Neural cell (in vitro differentiated cells): ENCODE measurements around the gene NDUFB7. TPM values are rescaled to one million over a fixed set of nuclear protein-coding genes. Genes with fewer than 3 reads are reported as not detected.

ENCODE experiments used
- H2AFZ ChIP-seq: fragments of 200-600, 300-800 bp; sonication (generic), shearing (Covaris generic); 2 replicates; pipeline ENCODE4 v1.6.0; 2014; ENCODE audit warnings: low read depth, mild to moderate bottlenecking, antibody characterized with exemption, low read length, moderate library complexity
- H3F3A ChIP-seq: fragments of 200-600 bp; shearing (Covaris generic); 2 replicates; pipeline ENCODE4 v1.6.1; 2016; ENCODE audit warnings: mild to moderate bottlenecking, moderate library complexity, mixed read lengths, antibody characterized with exemption, low read length; ENCODE audit not compliant: insufficient read depth, poor library complexity, severe bottlenecking
- H3K27ac ChIP-seq: fragments of 200-600, 300-800 bp; sonication (generic), shearing (Covaris generic); 2 replicates; pipeline ENCODE4 v1.5.1; 2014; ENCODE audit warnings: mild to moderate bottlenecking, low read length, moderate library complexity
- H3K27me3 ChIP-seq: fragments of 300-800, 200-600 bp; sonication (generic), shearing (Covaris generic); 2 replicates; pipeline ENCODE4 v1.6.0; 2014; ENCODE audit warnings: mild to moderate bottlenecking, low read depth, low read length, moderate library complexity; ENCODE audit not compliant: insufficient read depth
- H3K36me3 ChIP-seq: fragments of 300-800, 200-600 bp; sonication (generic), shearing (Covaris generic); 2 replicates; pipeline ENCODE4 v1.5.1; 2014; ENCODE audit warnings: mild to moderate bottlenecking, antibody characterized with exemption, low read length, moderate library complexity; ENCODE audit not compliant: insufficient read depth
- H3K4me2 ChIP-seq: fragments of 300-800, 200-600 bp; sonication (generic), shearing (Covaris generic); 2 replicates; pipeline ENCODE4 v1.6.0; 2014; ENCODE audit warnings: mild to moderate bottlenecking, low read length
- H3K4me3 ChIP-seq: fragments of 300-800, 200-600 bp; sonication (generic), shearing (Covaris generic); 2 replicates; pipeline ENCODE4 v1.5.1; 2014; ENCODE audit warnings: mild to moderate bottlenecking, low read length, moderate library complexity
- H3K79me2 ChIP-seq: fragments of 200-600 bp; shearing (Covaris generic); replicated peaks from 2 replicates; pipeline ENCODE4 v1.6.0; 2014; ENCODE audit warnings: mild to moderate bottlenecking, low read length, moderate library complexity; ENCODE audit not compliant: insufficient read depth
- H3K9ac ChIP-seq: fragments of 300-800, 200-600 bp; sonication (generic), shearing (Covaris generic); 2 replicates; pipeline ENCODE4 v1.6.1; 2016; ENCODE audit warnings: mild to moderate bottlenecking, low read length, mixed read lengths
- H3K9me2 ChIP-seq: fragments of 200-600 bp; shearing (Covaris generic); 2 replicates; pipeline ENCODE4 v1.6.1; 2016; ENCODE audit warnings: mild to moderate bottlenecking, low read length, mixed read lengths; ENCODE audit not compliant: insufficient read depth
- H3K9me3 ChIP-seq: fragments of 200-600, 300-800 bp; sonication (generic), shearing (Covaris generic); 2 replicates; pipeline ENCODE4 v1.6.1; 2016; ENCODE audit warnings: mild to moderate bottlenecking, mixed run types, low read length, moderate library complexity, mixed read lengths
- H4K20me1 ChIP-seq: fragments of 200-600 bp; shearing (Covaris generic); 2 replicates; pipeline ENCODE4 v1.6.1; 2016; ENCODE audit warnings: mild to moderate bottlenecking, mixed run types; ENCODE audit not compliant: insufficient read depth
- CTCF ChIP-seq: fragments of 450-650 bp; IDR thresholded peaks from 2 replicates; pipeline ENCODE4 v1.5.1; 2014; ENCODE audit warnings: antibody characterized with exemption, mild to moderate bottlenecking, moderate library complexity; ENCODE audit not compliant: poor library complexity, severe bottlenecking
- EP300 ChIP-seq: fragments of 450-650 bp; conservative IDR thresholded peaks from 2 replicates; pipeline ENCODE4 v1.6.1; 2014; ENCODE audit warnings: antibody characterized with exemption, mild to moderate bottlenecking, moderate library complexity; ENCODE audit not compliant: poor library complexity, severe bottlenecking
- EZH2 ChIP-seq: fragments of 200-600, 300-800 bp; shearing (Covaris generic), sonication (generic); IDR thresholded peaks from 2 replicates; pipeline ENCODE4 v1.6.1; 2014; ENCODE audit warnings: antibody characterized with exemption, low read length, borderline replicate concordance, mild to moderate bottlenecking; ENCODE audit not compliant: insufficient read depth, poor library complexity, severe bottlenecking
- MXI1 ChIP-seq: fragments of 450-650 bp; conservative IDR thresholded peaks from 2 replicates; pipeline ENCODE4 v1.6.1; 2014; ENCODE audit warnings: antibody characterized with exemption, mild to moderate bottlenecking; ENCODE audit not compliant: poor library complexity, severe bottlenecking
- POLR2AphosphoS5 ChIP-seq: IDR thresholded peaks from 2 replicates; pipeline ENCODE4 v1.6.1; 2012
- RAD21 ChIP-seq: fragments of 450-650 bp; conservative IDR thresholded peaks from 2 replicates; pipeline ENCODE4 v1.6.1; 2014; ENCODE audit warnings: antibody characterized with exemption, mild to moderate bottlenecking, moderate library complexity
- REST ChIP-seq: IDR thresholded peaks from 2 replicates; pipeline ENCODE4 v1.6.1; 2012; ENCODE audit warnings: borderline replicate concordance
- SMC3 ChIP-seq: fragments of 450-650 bp; conservative IDR thresholded peaks from 2 replicates; pipeline ENCODE4 v1.6.1; 2014; ENCODE audit warnings: antibody characterized with exemption, mild to moderate bottlenecking, moderate library complexity; ENCODE audit not compliant: poor library complexity
- TAF1 ChIP-seq: IDR thresholded peaks from 2 replicates; pipeline ENCODE4 v1.6.1; 2012; ENCODE audit warnings: low read depth
- polyA plus RNA-seq: library from polyadenylated mRNA; depleted of rRNA; stranded (reverse); fragments of >200 nt; gene quantifications from 2 replicates; pipeline ENCODE4 v1.2.3, GENCODE V29; 2014

The NDUFB7 gene
- polyA plus RNA-seq, 1 donor from 2014 or later, result 615 TPM

GRCh38 chr19:14563989-14564651 is 7.7 kb downstream of the NDUFB7 start:
- Histone ChIP-seq H3K9me3 (no peaks in the 10 kb centered on the region), H3K27me3 (no peaks in the 10 kb centered on the region), H3K27ac (no peak overlapping the region), H3K79me2 (no peaks in the 10 kb centered on the region), H3K9ac (no peak overlapping the region), H3K4me2 (no peak overlapping the region), H2AFZ (no peak overlapping the region), H3K36me3 (no peaks in the 10 kb centered on the region), H3F3A (no peaks in the 10 kb centered on the region), H3K4me3 (no peak overlapping the region), H3K9me2 (no peaks in the 10 kb centered on the region), H4K20me1 (no peaks in the 10 kb centered on the region)
- TF ChIP-seq REST (no peak), MXI1 (no peak), EZH2 (no peak), CTCF (no peak), EP300 (no peak), RAD21 (no peak), POLR2AphosphoS5 (no peak), SMC3 (no peak), TAF1 (no peak)

GRCh38 chr19:14563590-14563926 is 8.3 kb downstream of the NDUFB7 start:
- no peaks in the 10 kb centered on the region for H3F3A ChIP-seq
- H3K27ac ChIP-seq, result no peak overlapping the region
- no peaks in the 10 kb centered on the region for H3K9me3 ChIP-seq
- no peaks in the 10 kb centered on the region for H3K36me3 ChIP-seq
- H4K20me1 ChIP-seq, result no peaks in the 10 kb centered on the region
- H3K79me2 ChIP-seq, result no peaks in the 10 kb centered on the region
- H2AFZ ChIP-seq, result no peak overlapping the region
- no peak for TF ChIP-seq MXI1
- TF ChIP-seq RAD21, result no peak
- no peak for TF ChIP-seq EP300
- no peak for TF ChIP-seq POLR2AphosphoS5
- H3K9me2 ChIP-seq, result no peaks in the 10 kb centered on the region
- H3K4me2 ChIP-seq, result no peak overlapping the region
- H3K9ac ChIP-seq, result no peak overlapping the region
- H3K27me3 ChIP-seq, result no peaks in the 10 kb centered on the region
- no peak overlapping the region for H3K4me3 ChIP-seq
